DND-41 (cell line): ENCODE data around the gene JMJD1C.

ENCODE experiments used
- ATAC-seq: fragments of 200-7000 bp; cut with Tn5 transposase; 3 replicates; pipeline ENCODE4 v1.9.1; 2021; ENCODE audit warnings: low read depth; ENCODE audit not compliant: insufficient read depth
- DNase-seq: peaks from one replicate; pipeline ENCODE4 v3.0.0-alpha.2; 2020
- H2AFZ ChIP-seq: 2 replicates; pipeline ENCODE4 v1.6.0; 2012; ENCODE audit warnings: low read depth, low read length
- H3K27ac ChIP-seq: 2 replicates; pipeline ENCODE4 v1.5.1; 2012; ENCODE audit warnings: low read length, inconsistent platforms
- H3K27me3 ChIP-seq: fragments of 200-600 bp; sonication (generic); 2 replicates; pipeline ENCODE4 v1.6.0; 2012; ENCODE audit warnings: low read length, mild to moderate bottlenecking, inconsistent platforms; ENCODE audit not compliant: insufficient read depth, poor library complexity
- H3K36me3 ChIP-seq: 2 replicates; pipeline ENCODE4 v1.5.1; 2012; ENCODE audit warnings: low read length, inconsistent platforms; ENCODE audit not compliant: insufficient read depth
- H3K4me1 ChIP-seq: 2 replicates; pipeline ENCODE4 v1.5.1; 2012; ENCODE audit warnings: mild to moderate bottlenecking, low read length; ENCODE audit not compliant: insufficient read depth
- H3K4me2 ChIP-seq: 2 replicates; pipeline ENCODE4 v1.6.0; 2012; ENCODE audit warnings: mild to moderate bottlenecking, moderate library complexity, low read length, inconsistent platforms; ENCODE audit not compliant: insufficient read depth
- H3K4me3 ChIP-seq, 2 experiments: fragments of 200-600 bp in 1 of 2; shearing (Covaris generic) in 1 of 2; 2 replicates each; pipeline ENCODE4 v1.5.1; 2012 to 2016; ENCODE audit warnings: inconsistent platforms in 2 of 2, low read length in 2 of 2, mild to moderate bottlenecking in 2 of 2, low read depth in 1 of 2, moderate library complexity in 1 of 2
- H3K79me2 ChIP-seq: 2 replicates; pipeline ENCODE4 v1.6.0; 2012; ENCODE audit warnings: low read length, inconsistent platforms; ENCODE audit not compliant: insufficient read depth
- H3K9ac ChIP-seq: 2 replicates; pipeline ENCODE4 v1.6.0; 2012; ENCODE audit warnings: low read depth, mild to moderate bottlenecking, inconsistent platforms, low read length, moderate library complexity
- H3K9me3 ChIP-seq: 2 replicates; pipeline ENCODE4 v1.5.1; 2012; ENCODE audit warnings: low read length, moderate library complexity, mild to moderate bottlenecking, inconsistent platforms; ENCODE audit not compliant: insufficient read depth, severe bottlenecking
- H4K20me1 ChIP-seq: 2 replicates; pipeline ENCODE4 v1.6.0; 2012; ENCODE audit warnings: low read length; ENCODE audit not compliant: insufficient read depth
- EZH2 ChIP-seq: IDR thresholded peaks from 3 replicates; pipeline ENCODE4 v1.6.1; 2012; ENCODE audit warnings: borderline replicate concordance, low read depth, mild to moderate bottlenecking, moderate library complexity, low read length, inconsistent platforms; ENCODE audit not compliant: severe bottlenecking
- TF ChIP-seq, protein P1 (sequence below): IDR thresholded peaks from 2 replicates; pipeline ENCODE4 v1.5.1; 2012; ENCODE audit warnings: borderline replicate concordance, low read length, moderate library complexity, mild to moderate bottlenecking; ENCODE audit not compliant: poor library complexity, severe bottlenecking; ENCODE audit errors: extremely low read depth

JMJD1C gene

GRCh38 chr10:63437116-63437949 lies 28.4 kb downstream of the JMJD1C start:
- TF ChIP-seq EZH2: no peak
- TF ChIP-seq, protein P1, sequence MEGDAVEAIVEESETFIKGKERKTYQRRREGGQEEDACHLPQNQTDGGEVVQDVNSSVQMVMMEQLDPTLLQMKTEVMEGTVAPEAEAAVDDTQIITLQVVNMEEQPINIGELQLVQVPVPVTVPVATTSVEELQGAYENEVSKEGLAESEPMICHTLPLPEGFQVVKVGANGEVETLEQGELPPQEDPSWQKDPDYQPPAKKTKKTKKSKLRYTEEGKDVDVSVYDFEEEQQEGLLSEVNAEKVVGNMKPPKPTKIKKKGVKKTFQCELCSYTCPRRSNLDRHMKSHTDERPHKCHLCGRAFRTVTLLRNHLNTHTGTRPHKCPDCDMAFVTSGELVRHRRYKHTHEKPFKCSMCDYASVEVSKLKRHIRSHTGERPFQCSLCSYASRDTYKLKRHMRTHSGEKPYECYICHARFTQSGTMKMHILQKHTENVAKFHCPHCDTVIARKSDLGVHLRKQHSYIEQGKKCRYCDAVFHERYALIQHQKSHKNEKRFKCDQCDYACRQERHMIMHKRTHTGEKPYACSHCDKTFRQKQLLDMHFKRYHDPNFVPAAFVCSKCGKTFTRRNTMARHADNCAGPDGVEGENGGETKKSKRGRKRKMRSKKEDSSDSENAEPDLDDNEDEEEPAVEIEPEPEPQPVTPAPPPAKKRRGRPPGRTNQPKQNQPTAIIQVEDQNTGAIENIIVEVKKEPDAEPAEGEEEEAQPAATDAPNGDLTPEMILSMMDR: no peak
- H3K27ac ChIP-seq: no peak overlapping the region
- no peaks in the 10 kb centered on the region for H3K9me3 ChIP-seq
- no peak overlapping the region for H2AFZ ChIP-seq
- no peak overlapping the region for H3K9ac ChIP-seq
- H3K4me2 ChIP-seq: no peak overlapping the region
- no peak for ATAC-seq
- no peaks in the 10 kb centered on the region for H3K4me1 ChIP-seq
- no peaks in the 10 kb centered on the region for H3K36me3 ChIP-seq
- DNase-seq: no peak
- no peak overlapping the region for H3K4me3 ChIP-seq
- peaks cover 71% of the 10 kb centered on the region for H4K20me1 ChIP-seq
- peaks cover 98% of the 10 kb centered on the region for H3K79me2 ChIP-seq
- no peaks in the 10 kb centered on the region for H3K27me3 ChIP-seq

DNA sequence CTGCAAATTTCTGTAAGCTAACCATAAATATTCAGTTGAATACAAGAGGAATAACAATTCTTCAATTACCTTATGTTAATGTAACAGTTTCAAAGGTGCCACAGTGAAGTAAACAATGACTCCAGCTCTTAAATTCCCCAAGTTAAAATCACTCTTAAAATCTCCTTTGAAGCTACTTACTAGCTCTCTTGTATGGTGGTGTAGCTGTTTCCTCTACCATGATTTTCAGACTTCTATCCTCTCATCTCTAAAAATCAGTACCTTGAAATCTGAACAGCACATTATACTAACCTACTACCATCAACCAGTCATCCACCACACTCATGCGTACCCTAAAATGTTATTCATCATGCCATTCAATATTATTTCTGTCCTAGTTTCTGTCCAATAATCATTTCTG lies 29.6 kb downstream of the JMJD1C start:
- H3K9ac ChIP-seq: no peak overlapping the region
- H3K4me2 ChIP-seq: no peak overlapping the region
- ATAC-seq: no peak; the same call in 2 of the 3 replicates
- TF ChIP-seq, protein P1: no peak
- no peak for TF ChIP-seq EZH2
- no peak overlapping the region for H2AFZ ChIP-seq
- no peak overlapping the region for H3K4me3 ChIP-seq
- peaks cover 68% of the 10 kb centered on the region for H4K20me1 ChIP-seq
- H3K9me3 ChIP-seq: no peaks in the 10 kb centered on the region
- H3K79me2 ChIP-seq: peaks cover 98% of the 10 kb centered on the region
- no peak overlapping the region for H3K27ac ChIP-seq
- no peaks in the 10 kb centered on the region for H3K27me3 ChIP-seq
- no peaks in the 10 kb centered on the region for H3K4me1 ChIP-seq
- no peak for DNase-seq
- H3K36me3 ChIP-seq: 0 out of 2 replicates have a peak, but pooled peaks cover 4% of the 10 kb centered on the region

GRCh38 chr10:63434866-63435854 lies 30.6 kb downstream of the JMJD1C start:
- Histone ChIP-seq H3K9ac (no peak overlapping the region), H3K9me3 (no peaks in the 10 kb centered on the region), H4K20me1 (peaks cover 61% of the 10 kb centered on the region; the same call in 1 of the 2 replicates), H3K4me2 (no peak overlapping the region), H3K27me3 (no peaks in the 10 kb centered on the region), H3K36me3 (0 out of 2 replicates have a peak, but pooled peaks cover 4% of the 10 kb centered on the region), H3K4me1 (no peaks in the 10 kb centered on the region), H3K4me3 (no peak overlapping the region), H3K27ac (no peak overlapping the region), H2AFZ (no peak overlapping the region), H3K79me2 (peaks cover 99% of the 10 kb centered on the region)
- TF ChIP-seq, protein P1: no peak
- DNase-seq (no peak), ATAC-seq (no peak)
